Psoas muscle (tissue), 8 donors: ENCODE data around the gene CCSAP. TPM values are rescaled to one million over a fixed set of nuclear protein-coding genes. Genes with fewer than 3 reads are reported as not detected.

Experiments used
- ATAC-seq, 4 donors: fragments of 200-7000 bp; cut with Tn5 transposase; one replicate each; pipeline ENCODE4 v1.9.1; 2020; ENCODE audit warnings: moderate library complexity in 3 of 4, mild to moderate bottlenecking in 2 of 4
- DNase-seq, 2 donors: peaks; one replicate each; pipeline ENCODE4 v3.0.0-alpha.2; 2020
- H3K27ac ChIP-seq: fragments of 200-600 bp; one replicate; pipeline ENCODE4 v1.8.0; 2022
- H3K27me3 ChIP-seq, 3 donors: fragments of 200-600 bp in 1 of 3; one replicate each; pipeline versions ENCODE4 v1.6.1 to v1.8.0; 2013 to 2022; ENCODE audit warnings: low read length in 2 of 3, mild to moderate bottlenecking in 2 of 3, moderate library complexity in 1 of 3; ENCODE audit not compliant: insufficient read depth in 3 of 3
- H3K36me3 ChIP-seq, 2 donors: fragments of 200-600 bp in 1 of 2; one replicate each; pipeline versions ENCODE4 v1.6.1 to v1.8.0; 2013 to 2022; ENCODE audit warnings: low read depth in 1 of 2, mild to moderate bottlenecking in 1 of 2, moderate library complexity in 1 of 2; ENCODE audit not compliant: insufficient read depth in 1 of 2
- H3K4me1 ChIP-seq: fragments of 200-600 bp; one replicate; pipeline ENCODE4 v1.8.0; 2022
- H3K4me3 ChIP-seq: fragments of 200-600 bp; one replicate; pipeline ENCODE4 v1.8.0; 2022; ENCODE audit warnings: mild to moderate bottlenecking
- H3K9me3 ChIP-seq: fragments of 200-600 bp; one replicate; pipeline ENCODE4 v1.8.0; 2022
- WGBS, 3 donors: extraction: QIAGEN DNeasy Blood & Tissue Kit; methylation state at CpG; one replicate each; pipeline versions ENCODE4 v1.1.6 to v1.1.7; 2013; 5-methylcytosine and 5-hydroxymethylcytosine counted together
- intact Hi-C, 2 donors: fragments of 100-400 bp; cut with DNase I; formaldehyde crosslinking; loops; one replicate each; pipeline versions ENCODE4 v1.11.0 to v1.14.2; 2022
- polyA plus RNA-seq, 3 donors: library from polyadenylated mRNA; stranded (reverse); fragments of 200-250 nt; gene quantifications; one replicate each; pipeline ENCODE4 v1.2.3, GENCODE V29; 2013
- total RNA-seq, 4 donors: library from RNA; stranded (reverse); fragmentation: NEBNext Ultra II Directional in 2 of 4; extraction: Animal tissue kit (Norgen Biotek cat#: 25700) in 2 of 4; gene quantifications; one replicate each; pipeline versions ENCODE4 v1.2.1 to v1.2.4, GENCODE V29; 2021 to 2023
- TF ChIP-seq, protein P1 (sequence below): fragments of 200-600 bp; IDR thresholded peaks from one replicate; pipeline ENCODE4 v1.8.0; 2022; ENCODE audit warnings: antibody characterized with exemption
- donor health status: healthy with polysubstance abuse.
- donor health status: DM: no; HTN: no; CAD: no; lungs with moderate emphysema.
- donor health status: Bipolar disorder and iron deficiency.
- donor health status: healthy.
- donor health status: DM: yes; HTN: yes; CAD: no.
- donor health status: DM: no; HTN: no; CAD: no.
- donor health status: DM: no; HTN: no; CAD: no.
- donor health status: DM: yes; HTN: yes; CAD: no.

CCSAP gene
- total and polyA plus RNA-seq, 7 donors = 0.53 to 2.2 (median 1.2) TPM

DNA sequence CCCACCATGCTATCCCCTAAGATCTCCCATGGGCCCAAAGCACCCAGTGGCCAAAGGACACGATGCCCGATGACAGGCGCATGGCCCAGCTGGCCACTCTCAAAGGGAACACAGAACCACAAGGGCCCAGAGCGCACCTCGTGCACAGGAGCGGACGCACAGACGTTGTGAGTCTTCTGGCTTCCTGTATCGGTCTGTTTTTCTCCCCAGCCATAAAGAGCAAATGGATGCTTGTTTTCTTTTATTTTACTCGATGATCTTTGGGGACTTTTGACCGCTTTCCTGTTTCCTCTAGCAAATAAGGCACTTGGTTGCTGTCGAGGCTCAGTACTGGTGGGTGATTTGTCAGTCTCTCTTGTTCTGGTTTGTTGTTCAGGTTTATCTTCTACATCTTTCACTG is 16.2 kb downstream of the CCSAP start:
- DNase-seq (no peak), ATAC-seq (no peak)
- no peaks in the 10 kb centered on the region for H3K4me1 ChIP-seq
- peaks cover 6 to 53% of the 10 kb centered on the region in 2 donors for H3K36me3 ChIP-seq
- no peak overlapping the region for H3K4me3 ChIP-seq
- H3K27ac ChIP-seq = no peak overlapping the region
- intact Hi-C loops = no loop called here
- TF ChIP-seq, protein P1, sequence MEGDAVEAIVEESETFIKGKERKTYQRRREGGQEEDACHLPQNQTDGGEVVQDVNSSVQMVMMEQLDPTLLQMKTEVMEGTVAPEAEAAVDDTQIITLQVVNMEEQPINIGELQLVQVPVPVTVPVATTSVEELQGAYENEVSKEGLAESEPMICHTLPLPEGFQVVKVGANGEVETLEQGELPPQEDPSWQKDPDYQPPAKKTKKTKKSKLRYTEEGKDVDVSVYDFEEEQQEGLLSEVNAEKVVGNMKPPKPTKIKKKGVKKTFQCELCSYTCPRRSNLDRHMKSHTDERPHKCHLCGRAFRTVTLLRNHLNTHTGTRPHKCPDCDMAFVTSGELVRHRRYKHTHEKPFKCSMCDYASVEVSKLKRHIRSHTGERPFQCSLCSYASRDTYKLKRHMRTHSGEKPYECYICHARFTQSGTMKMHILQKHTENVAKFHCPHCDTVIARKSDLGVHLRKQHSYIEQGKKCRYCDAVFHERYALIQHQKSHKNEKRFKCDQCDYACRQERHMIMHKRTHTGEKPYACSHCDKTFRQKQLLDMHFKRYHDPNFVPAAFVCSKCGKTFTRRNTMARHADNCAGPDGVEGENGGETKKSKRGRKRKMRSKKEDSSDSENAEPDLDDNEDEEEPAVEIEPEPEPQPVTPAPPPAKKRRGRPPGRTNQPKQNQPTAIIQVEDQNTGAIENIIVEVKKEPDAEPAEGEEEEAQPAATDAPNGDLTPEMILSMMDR = no peak
- no peaks in the 10 kb centered on the region for H3K27me3 ChIP-seq
- 90 to 93% (median 91%) methylated on average over 12 of the region's 12 CpGs for WGBS, 3 donors
- no peaks in the 10 kb centered on the region for H3K9me3 ChIP-seq

DNA sequence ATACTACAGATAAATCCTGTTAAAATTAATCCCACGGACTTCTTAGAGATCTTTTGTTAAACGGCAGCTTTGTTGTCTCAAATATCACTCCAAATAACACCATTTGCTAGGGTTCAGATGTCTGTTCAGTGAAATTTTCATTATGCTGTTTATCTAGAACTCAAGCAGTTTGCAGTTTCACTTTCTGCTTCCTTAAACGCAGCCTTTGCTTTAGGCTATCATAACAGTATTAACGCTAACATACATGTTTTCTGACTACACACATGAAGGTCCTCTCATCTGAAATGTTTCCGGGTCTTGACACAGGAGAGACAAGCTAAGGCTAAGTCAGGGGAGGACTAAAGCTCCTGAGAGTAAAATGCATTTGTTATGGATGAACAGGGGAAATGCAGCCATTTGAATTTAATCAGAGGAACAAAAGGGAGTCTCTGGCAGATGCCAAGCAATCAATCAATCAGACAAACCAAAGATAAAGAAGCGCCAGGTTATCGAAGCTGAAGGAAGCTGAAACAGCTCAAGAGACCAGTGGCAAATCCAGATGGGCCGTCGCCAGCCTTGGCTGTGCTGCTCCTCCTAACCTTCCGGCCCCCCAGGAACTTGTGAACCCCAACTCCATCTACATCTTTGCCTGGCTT is 16.9 kb downstream of the CCSAP start:
- ATAC-seq (no peak), DNase-seq (no peak)
- WGBS, 3 donors = 78 to 86% (median 80%) methylated on average over 10 of the region's 10 CpGs
- Histone ChIP-seq H3K4me1 (no peaks in the 10 kb centered on the region), H3K9me3 (no peaks in the 10 kb centered on the region), H3K36me3 (peaks cover 6 to 59% of the 10 kb centered on the region in 2 donors), H3K27me3 (no peaks in the 10 kb centered on the region), H3K27ac (no peak overlapping the region), H3K4me3 (no peak overlapping the region)
- TF ChIP-seq, protein P1 = no peak
- intact Hi-C loops = no loop called here

DNA sequence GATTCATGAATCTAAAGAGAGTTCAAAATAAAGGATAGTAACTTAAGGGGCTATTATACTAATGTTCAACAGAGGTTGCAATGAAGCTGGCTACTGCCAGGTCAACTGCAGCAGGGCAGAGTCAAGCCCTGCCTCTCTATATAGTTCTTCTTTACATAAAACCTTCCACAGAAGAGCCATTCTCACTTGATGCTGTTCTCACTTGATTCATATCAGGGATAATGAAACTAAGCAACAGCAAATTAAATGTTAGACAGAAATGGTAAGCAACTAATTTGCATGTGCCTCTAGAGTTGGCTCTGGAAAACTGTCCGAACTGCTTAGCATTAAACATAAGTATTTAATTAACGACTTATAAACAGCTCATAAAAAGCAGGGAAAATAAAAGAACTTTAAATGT is 17.4 kb downstream of the CCSAP start:
- TF ChIP-seq, protein P1 = no peak
- intact Hi-C loops = no loop called here
- no peaks in the 10 kb centered on the region for H3K27me3 ChIP-seq
- H3K4me1 ChIP-seq = no peaks in the 10 kb centered on the region
- peaks cover 6 to 65% of the 10 kb centered on the region in 2 donors for H3K36me3 ChIP-seq
- H3K9me3 ChIP-seq = no peaks in the 10 kb centered on the region
- ATAC-seq (no peak), DNase-seq (no peak)
- no peak overlapping the region for H3K4me3 ChIP-seq
- no peak overlapping the region for H3K27ac ChIP-seq
- WGBS, 3 donors = 87 to 92% (median 91%) methylated on average over 2 of the region's 2 CpGs

DNA sequence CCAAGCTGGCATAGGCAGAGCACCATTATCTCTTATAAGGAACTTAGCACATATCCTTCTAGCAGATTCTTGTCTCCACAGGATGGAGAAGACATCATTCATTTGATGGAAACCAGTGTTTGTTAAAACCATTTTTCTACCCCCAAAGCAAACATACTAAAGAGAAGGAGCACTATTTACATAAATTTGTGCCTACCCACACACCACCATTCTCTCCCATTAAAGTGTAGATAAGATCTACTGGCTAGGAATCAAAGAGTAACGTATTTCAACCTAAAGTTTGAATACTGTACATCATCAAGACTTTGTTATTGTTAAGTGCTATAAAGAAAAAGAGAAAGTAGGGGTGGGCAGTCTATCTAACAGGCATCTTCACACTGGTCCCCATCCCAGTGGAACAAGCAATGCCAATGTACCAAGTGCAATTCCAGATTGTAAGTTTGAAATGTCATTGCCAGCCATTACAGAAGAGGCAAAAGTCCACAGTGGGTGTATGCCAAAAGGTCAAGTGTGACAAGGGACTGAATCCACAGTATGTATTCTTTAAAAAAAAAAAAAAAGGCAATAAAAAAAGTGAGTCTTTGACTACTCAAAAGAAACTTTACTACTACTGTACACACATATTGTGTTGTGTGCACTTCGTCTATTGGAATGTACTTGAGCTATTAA is 18.8 kb downstream of the CCSAP start:
- H3K4me1 ChIP-seq = no peaks in the 10 kb centered on the region
- peaks cover 6 to 78% of the 10 kb centered on the region in 2 donors for H3K36me3 ChIP-seq
- DNase-seq (no peak), ATAC-seq (no peak)
- H3K9me3 ChIP-seq = no peaks in the 10 kb centered on the region
- WGBS, 3 donors = 94 to 95% (median 95%) methylated on average over 2 of the region's 2 CpGs
- intact Hi-C loops = no loop called here
- H3K27ac ChIP-seq = no peak overlapping the region
- TF ChIP-seq, protein P1 = no peak
- H3K27me3 ChIP-seq = no peaks in the 10 kb centered on the region
- no peak overlapping the region for H3K4me3 ChIP-seq
